ENCODE data around the gene FARP2. TPM values are rescaled to one million over a fixed set of nuclear protein-coding genes. Genes with fewer than 3 reads are reported as not detected.
A peak's percentile ranks its signal among the peaks of the same experiment; 100 is the strongest.

FARP2 gene
- total RNA-seq, 1 donor from 2014 or later, result 18.6 TPM

DNA sequence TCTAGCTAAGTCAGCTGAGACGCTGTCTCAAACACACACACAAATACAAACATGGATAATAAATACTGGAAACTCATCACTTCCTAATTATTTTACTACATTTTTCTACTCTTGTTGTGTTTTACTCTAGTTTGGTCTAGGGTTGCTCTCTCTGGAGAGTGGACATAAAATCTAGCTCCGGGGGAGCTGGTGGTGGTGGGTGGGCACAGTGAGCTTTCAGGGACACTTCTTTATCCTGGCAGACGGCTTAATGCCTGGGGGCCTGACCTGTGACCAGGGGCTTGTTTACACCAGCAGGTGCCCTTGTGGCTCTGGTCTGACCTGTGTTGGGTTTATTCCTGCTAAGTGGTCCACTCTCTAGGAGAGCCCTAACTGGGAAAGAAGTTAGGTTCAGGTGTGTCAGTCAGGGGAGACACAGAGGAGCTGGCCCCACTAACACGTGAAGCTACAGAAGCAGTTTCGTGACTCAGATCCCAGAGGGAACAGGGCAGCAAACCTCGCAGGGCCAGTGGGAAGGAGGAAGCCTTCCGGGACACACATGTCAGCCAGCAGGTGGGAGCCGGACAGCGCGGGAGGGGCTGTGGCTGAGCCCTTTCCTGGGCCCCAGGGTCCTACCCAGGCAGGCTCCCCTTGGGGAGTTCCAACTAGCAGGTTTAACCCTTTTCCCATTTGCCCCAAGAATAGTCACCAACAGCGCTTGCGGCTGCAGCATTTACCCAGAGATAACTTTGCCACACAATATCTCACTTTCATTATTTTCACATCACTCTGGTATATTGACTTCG, 180.0 kb downstream of the FARP2 start:
- ATAC-seq, result no peak
- intact Hi-C loops (cut with micrococcal nuclease), result no loop called here

GRCh38 chr2:241538838-241539615, 182.9 kb downstream of the FARP2 start:
- intact Hi-C loops (cut with micrococcal nuclease), result no loop called here
- no peak for ATAC-seq
- no peak for DNase-seq

More for the DNA sequence above, 180.0 kb downstream of the FARP2 start:
- DNase-seq, result no peak

DNA sequence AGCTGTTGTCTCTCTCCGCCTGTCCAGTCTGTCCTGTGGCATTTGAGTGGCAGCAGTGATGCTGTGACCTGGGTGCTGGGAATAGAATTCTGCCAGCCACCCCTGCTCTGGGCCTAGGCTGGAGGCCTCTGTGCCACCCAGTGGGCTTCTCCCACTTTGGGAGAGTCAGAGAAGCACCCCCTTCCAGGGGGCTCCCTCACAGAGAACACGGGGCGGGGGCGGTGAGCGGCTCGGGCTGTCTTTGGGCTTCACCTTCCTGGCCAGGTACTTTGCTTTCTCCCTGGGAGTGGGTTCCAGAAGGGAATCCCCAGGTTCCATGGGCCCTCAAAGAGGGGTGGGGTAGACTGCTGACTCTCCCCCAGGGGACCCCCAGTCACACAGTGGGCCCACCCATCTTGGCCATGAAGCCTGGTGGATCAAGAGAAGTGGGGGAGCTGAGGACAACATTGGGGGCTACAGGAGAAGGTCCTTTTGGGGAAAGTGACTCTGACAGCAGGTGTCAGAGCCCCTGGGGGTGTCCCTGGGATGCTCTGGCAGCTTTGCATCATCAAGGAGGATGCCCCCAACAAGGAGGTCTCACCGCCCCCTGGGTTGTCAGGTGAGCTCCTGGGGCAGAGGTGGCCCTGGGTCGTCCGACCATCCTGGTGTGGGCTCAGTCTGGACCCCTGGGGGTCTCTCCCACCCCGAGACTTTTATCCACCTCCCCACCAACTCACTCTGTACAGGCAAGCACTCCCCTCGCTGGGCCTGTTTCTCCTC, 183.7 kb downstream of the FARP2 start:
- no peak for ATAC-seq

DNA sequence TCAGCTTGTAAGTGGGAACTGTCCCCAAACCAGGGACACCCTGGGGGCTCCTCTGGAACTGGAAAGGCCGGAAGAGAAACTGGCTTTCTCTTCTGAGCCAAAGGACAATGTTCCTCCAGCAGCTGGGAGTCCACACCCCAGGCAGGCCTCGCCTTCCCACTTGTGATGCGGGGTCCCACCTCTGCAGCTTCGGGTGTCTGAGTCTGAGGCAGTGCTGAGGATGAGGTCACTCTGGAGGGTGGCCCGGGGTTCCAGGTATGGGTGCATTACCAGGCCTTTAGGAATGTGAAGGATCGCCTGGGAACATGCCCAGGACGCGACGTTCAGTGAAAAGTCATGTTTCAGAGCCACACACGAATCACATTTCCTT, 184.3 kb downstream of the FARP2 start:
- ATAC-seq (peak; percentile 8), DNase-seq (no peak)
- intact Hi-C loops (cut with micrococcal nuclease), result no loop called here

More for the DNA sequence above, 183.7 kb downstream of the FARP2 start:
- DNase-seq, result no peak
- intact Hi-C loops (cut with micrococcal nuclease), result no loop called here

GRCh38 chr2:241540771-241541561, 184.9 kb downstream of the FARP2 start:
- intact Hi-C loops (cut with micrococcal nuclease), result no loop called here
- ATAC-seq, result peak; percentile 70
- DNase-seq, result peak; percentile 65

DNA sequence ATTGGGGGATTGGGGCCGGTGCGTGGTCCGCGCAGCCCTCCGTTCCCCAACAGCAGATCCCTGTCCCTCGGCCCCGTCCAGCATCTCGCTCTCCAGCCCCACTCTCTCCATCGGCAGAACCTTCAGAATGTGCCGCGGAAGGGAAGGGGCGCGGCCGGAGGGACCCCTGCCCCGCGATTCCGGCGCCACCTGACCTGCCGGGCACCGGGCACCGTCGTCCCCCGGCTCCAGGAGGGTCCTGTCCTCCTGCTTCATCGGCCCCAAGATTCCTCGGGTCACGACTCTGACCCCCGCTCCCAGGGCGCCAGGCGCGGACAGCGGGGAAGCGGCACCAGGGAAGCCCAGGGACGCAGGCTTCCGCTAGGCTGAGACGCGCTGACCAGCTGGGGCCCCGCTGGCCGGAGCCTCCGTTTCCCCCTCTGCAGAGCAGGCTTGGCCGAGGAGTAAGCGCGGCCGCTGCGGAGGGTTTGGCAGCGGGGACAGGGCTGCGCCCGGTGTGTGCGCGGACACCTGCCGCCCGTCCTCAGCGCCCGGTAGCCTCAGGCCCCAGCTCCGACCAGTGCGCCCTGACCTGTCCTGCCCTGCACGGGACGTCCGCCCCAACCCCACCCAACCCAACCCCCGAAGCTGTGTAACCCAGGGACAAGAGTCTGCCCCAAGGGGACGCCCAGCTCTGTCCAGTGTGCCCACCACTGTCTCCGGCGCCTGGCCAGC, 185.6 kb downstream of the FARP2 start:
- intact Hi-C loops (cut with micrococcal nuclease), result no loop called here
- DNase-seq (peak; percentile 28), ATAC-seq (peak; percentile 21)

DNA sequence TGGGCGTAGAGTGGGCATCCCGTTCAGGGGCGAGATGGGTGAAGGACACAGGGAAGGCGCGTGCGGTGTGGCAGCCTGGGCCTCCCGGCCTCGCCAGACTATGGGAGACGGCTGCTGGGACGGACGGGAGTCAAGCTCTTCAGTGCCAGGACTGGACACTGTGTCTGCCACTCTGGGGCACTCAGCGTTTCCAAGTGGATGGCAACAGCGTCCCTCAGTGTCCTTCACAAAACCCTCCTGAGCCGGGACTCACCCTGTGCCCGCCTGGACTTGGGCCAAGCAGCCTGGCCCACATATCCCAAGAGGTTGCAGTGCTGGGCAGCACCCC, 186.2 kb downstream of the FARP2 start:
- intact Hi-C loops (cut with micrococcal nuclease), result no loop called here
- peak; percentile 58 for ATAC-seq
- peak; percentile 53 for DNase-seq

Small RNAs within 50 kb of the gene (microRNA-seq; reads per million reads assigned to microRNA genes)
- not detected for gene MIR3133 (ENCODE audit: borderline number of aligned reads)

Other genes with a start within 250 kb of the FARP2 start
- 3.4 TPM for gene PASK, start 206.8 kb upstream of the FARP2 start, total RNA-seq
- gene PPP1R7, start 205.8 kb upstream of the FARP2 start, total RNA-seq, result 70.3 TPM
- 1.1 TPM for gene ANO7, start 167.6 kb upstream of the FARP2 start, total RNA-seq
- 420 TPM for gene HDLBP, start 40.6 kb upstream of the FARP2 start, total RNA-seq
- gene SEPTIN2, start 40.4 kb upstream of the FARP2 start, total RNA-seq, result 139 TPM
- gene STK25, start 152.3 kb downstream of the FARP2 start, total RNA-seq, result 99.3 TPM
- 3.6 TPM for gene BOK, start 202.5 kb downstream of the FARP2 start, total RNA-seq